GM10248 (cell line): ENCODE measurements around the gene MAP1LC3B.
"Not testable (repeated sequence)": the region's sequence is repeated elsewhere in the genome, so short reads cannot be mapped to it uniquely, and the experiment has no call there.

Source experiments
- CTCF ChIA-PET: fragments of 300-600 bp; sonication (Branson Sonifier 250); formaldehyde crosslinking; extraction: SDS; loops from one replicate; lab custom pipeline; 2021; ENCODE audit warnings: antibody characterized with exemption; lab: Yijun Ruan, JAX
- POLR2A ChIA-PET: fragments of 350-650 bp; sonication (Branson Sonifier 250); formaldehyde crosslinking; extraction: SDS; loops from one replicate; lab custom pipeline; 2020; ENCODE audit warnings: antibody characterized with exemption; lab: Yijun Ruan, JAX
- DNase-seq: peaks from one replicate; pipeline ENCODE4 v3.0.0; 2012; ENCODE audit errors: extremely low spot score
- TF ChIP-seq, protein P1 (sequence below): IDR thresholded peaks from 2 replicates; pipeline ENCODE4 v1.5.1; 2012; ENCODE audit warnings: mild to moderate bottlenecking, low read depth; ENCODE audit errors: extremely low read depth, missing control alignments, control extremely low read depth

The MAP1LC3B gene

DNA sequence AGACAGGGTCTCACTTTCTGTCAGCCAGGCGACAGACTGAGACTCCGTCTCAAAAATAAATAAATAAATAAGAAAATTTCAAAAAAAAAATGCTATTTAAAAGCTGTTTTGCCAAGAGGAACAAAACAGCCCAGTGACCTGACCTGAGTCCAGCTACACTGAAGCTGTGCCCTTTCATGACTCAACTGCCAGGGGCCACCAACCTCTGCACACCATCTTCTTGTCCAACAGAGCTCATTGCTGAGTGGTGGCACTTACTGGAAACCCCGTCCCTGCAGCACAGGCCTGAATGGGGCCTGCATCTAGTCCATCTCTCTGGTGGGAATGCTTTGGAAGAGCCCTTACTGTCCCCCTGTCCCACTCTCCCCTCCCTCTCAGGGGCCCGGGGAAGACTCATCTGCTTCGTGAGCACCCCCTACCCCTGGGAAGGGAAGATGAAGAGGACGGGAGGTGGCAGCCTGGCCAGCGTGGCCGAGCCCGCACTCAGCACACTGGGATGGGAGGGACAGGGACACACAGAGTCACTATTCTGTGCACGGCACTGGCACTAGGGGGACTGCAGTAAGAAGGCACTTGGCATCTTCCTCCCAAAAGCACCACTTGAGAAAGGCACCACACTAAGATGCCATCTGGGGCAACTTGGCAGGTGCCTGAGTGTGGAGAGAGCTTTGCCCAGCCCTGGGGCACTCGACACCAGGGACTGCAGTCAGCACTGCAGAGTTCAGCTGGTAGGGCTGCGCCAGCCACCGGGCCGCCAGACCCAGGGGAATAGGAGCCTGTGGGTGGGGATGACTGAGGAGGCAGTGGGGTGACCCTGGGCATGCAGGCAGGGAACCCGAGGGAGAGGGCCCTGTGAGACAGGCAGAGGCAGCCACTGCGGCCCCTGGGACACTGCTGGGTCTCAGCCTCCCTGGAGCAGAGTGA lies 22.1 kb upstream of the MAP1LC3B start:
- CTCF ChIA-PET = interaction anchor here (0.9 kb wide), 1 partner anchor 9 kb away, joined by 3 read pairs; no protein-coding TSS in a partner anchor

DNA sequence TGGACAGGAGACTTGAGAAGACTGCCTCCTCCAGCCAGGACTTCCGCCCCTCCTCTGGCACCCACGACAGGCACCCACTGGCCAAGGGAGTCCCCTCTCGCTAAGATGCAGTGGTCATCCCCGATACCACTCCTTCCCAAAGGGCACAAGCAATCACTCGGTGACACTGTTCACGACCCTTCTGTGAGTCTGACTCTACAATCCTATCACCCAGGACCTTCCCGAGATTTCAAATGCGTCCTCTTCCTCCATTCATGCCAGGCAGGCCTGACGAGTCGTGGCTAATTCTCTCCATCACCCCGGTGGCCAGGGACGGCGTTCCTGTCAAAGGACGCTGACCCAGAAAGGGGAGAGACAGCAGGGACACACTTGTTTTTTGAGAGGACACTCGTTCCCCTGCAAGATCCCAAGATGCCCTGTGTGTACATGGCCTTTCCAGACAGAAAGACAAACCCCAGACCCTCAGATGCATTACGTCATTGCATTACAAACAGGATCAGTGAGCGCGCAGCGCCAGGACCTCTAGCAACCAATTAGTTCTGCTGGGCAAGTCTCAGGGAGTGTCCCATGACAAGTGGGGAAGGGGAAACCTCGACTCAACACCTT lies 20.8 kb upstream of the MAP1LC3B start:
- CTCF ChIA-PET = no interaction called here
- TF ChIP-seq, protein P1, sequence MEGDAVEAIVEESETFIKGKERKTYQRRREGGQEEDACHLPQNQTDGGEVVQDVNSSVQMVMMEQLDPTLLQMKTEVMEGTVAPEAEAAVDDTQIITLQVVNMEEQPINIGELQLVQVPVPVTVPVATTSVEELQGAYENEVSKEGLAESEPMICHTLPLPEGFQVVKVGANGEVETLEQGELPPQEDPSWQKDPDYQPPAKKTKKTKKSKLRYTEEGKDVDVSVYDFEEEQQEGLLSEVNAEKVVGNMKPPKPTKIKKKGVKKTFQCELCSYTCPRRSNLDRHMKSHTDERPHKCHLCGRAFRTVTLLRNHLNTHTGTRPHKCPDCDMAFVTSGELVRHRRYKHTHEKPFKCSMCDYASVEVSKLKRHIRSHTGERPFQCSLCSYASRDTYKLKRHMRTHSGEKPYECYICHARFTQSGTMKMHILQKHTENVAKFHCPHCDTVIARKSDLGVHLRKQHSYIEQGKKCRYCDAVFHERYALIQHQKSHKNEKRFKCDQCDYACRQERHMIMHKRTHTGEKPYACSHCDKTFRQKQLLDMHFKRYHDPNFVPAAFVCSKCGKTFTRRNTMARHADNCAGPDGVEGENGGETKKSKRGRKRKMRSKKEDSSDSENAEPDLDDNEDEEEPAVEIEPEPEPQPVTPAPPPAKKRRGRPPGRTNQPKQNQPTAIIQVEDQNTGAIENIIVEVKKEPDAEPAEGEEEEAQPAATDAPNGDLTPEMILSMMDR = no peak

More for the DNA sequence above, 22.1 kb upstream of the MAP1LC3B start:
- POLR2A ChIA-PET = no interaction called here
- TF ChIP-seq, protein P1 = no peak
- no peak for DNase-seq

DNA sequence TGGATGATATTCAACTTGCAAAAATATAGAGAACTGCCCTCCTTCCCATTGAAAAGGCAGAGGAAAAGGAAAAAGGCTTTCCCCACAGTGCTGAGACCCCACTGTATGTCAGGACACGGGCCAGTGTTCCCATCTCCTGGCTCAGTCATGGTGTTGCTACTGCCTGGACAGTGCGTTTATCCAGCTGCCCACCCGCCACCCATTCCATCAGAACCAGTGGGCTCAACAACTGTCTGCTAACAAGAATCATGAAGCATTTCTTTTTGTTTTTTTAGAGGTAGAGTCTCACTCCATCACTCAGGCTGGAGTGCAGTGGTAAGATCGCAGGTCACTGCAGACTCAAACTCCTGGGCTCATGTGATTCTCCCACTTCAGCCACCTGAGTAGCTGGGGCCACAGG lies 19.8 kb upstream of the MAP1LC3B start:
- CTCF ChIA-PET = no interaction called here
- no peak for DNase-seq
- POLR2A ChIA-PET = no interaction called here
- TF ChIP-seq, protein P1 = no peak

More for the DNA sequence above, 20.8 kb upstream of the MAP1LC3B start:
- POLR2A ChIA-PET = no interaction called here
- DNase-seq = no peak

DNA sequence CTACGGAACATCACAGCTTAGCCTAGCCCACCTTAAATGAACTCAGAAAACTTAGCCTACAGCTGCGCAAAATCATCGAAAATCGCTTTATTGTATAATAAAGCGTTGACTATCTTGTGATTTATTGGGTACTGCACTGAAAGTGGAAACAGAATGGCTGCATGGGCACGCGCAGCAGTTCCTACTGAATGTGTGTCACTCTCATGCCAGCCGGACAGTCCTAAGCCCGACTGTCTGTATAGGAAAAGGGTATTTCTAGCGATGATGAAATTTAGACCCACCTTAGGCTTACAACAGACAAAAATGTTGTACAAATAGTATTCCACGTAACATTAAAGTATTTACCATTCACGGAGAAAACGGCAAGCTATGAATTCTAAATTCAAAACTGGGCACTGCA lies 17.8 kb upstream of the MAP1LC3B start:
- CTCF ChIA-PET = interaction anchor here (1.6 kb wide), 1 partner anchor 9 kb away, joined by 4 read pairs; no protein-coding TSS in a partner anchor
- POLR2A ChIA-PET = interaction anchor here (1.2 kb wide), 1 partner anchor 10 kb away, joined by 3 read pairs; the partner anchor contains the start of gene FBXO31
- TF ChIP-seq, protein P1 = no peak
- no peak for DNase-seq

- TF ChIP-seq, protein P1 = no peak
- no peak for DNase-seq
- ChIA-PET CTCF (interaction anchor here (1.6 kb wide), 1 partner anchor 10 kb away, joined by 4 read pairs; no protein-coding TSS in a partner anchor), POLR2A (interaction anchor here (0.6 kb wide), 1 partner anchor 70 kb away, joined by 5 read pairs; no protein-coding TSS in a partner anchor)
Measured at GRCh38 chr16:87375426-87376135, 16.6 kb upstream of the MAP1LC3B start.

DNA sequence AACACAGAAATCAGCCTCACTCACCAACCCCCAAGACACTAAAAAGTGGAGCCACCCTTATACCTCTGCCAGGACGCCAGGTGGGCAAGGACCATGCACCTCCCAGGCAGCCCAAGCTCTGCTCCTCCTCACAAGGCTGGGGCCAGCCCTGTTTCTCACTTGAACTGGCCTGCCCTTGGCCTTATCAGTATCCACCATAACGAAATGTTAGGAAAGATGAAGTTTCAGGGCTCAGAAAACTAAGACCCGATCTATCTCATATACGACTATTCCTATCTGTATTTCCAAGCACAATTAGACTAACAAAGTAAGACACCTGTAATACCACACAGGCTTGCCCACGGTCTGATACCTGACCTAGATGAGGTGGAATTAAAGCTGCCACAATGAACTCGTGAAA lies 15.5 kb upstream of the MAP1LC3B start:
- DNase-seq = no peak
- TF ChIP-seq, protein P1 = no peak
- ChIA-PET CTCF (interaction anchor here (1.2 kb wide), 1 partner anchor 28 kb away, joined by 3 read pairs; no protein-coding TSS in a partner anchor), POLR2A (no interaction called here)

DNA sequence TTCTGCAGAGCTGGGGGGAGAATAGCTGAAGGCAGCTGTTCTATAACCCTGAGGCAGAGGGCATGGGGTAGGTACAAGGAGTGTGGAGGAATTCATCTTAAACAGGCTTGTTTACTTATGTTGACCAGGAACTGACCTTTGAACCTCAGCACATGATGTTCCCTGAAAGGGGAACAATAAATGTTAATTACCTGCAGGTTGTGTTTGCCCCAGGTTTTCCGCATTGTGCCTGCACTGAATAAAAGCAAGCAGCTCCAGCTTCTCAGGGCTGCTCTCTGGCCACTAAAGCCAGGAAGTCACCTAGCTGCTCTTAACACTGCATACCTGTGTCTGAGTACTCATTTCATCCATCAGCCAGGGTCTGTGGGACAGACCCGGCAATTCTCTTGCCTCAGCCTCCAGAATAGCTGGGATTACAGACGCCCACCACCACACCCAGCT lies 12.8 kb upstream of the MAP1LC3B start:
- CTCF ChIA-PET, DNase-seq: not testable (repeated sequence)
- POLR2A ChIA-PET = interaction anchor here (0.7 kb wide), 1 partner anchor 24 kb away, joined by 6 read pairs; no protein-coding TSS in a partner anchor
